ENCODE data around the gene MET. TPM values are rescaled to one million over a fixed set of nuclear protein-coding genes. Genes with fewer than 3 reads are reported as not detected.

Gene MET
- total and polyA plus RNA-seq, 2 donors (not counting 3 experiments of a cell fraction or from before 2014, with no cell fraction given) = 21.1 to 44.5 TPM

DNA sequence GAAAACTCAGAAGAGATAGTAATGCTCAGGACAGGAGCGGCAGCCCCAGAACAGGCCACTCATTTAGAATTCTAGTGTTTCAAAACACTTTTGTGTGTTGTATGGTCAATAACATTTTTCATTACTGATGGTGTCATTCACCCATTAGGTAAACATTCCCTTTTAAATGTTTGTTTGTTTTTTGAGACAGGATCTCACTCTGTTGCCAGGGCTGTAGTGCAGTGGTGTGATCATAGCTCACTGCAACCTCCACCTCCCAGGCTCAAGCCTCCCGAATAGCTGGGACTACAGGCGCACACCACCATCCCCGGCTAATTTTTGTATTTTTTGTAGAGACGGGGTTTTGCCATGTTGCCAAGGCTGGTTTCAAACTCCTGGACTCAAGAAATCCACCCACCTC lies 124.5 kb downstream of the MET start:
- no peaks in the 10 kb centered on the region for H4K20me1 ChIP-seq (replicated peaks; ENCODE audit: control insufficient read depth, extremely low read depth, insufficient read depth, low read length)
- no peak overlapping the region for H3K4me3 ChIP-seq (replicated peaks in 1 of 3; ENCODE audit: insufficient read depth in 1 of 3, low read depth in 1 of 3, low read length in 3 of 3)
- ChIA-PET POLR2A (no interaction called here), CTCF (interaction anchor here (2.2 to 2.8 kb wide), 2 partner anchors 10 to 205 kb away, joined by 10 to 11 read pairs; no protein-coding TSS in a partner anchor)
- TF ChIP-seq JUN (IDR thresholded peaks at IDR 0.05; ENCODE audit: borderline replicate concordance, insufficient read depth, insufficient read length, low read depth) (no peak), MYC (IDR thresholded peaks at IDR 0.05; ENCODE audit: low read depth, low read length) (no peak), GATA2 (IDR thresholded peaks at IDR 0.05; ENCODE audit: insufficient read depth, insufficient read length, low read depth, low read length) (no peak), EZH2 (IDR thresholded peaks at IDR 0.05; ENCODE audit: borderline replicate concordance, low read depth, low read length, severe bottlenecking) (no peak), POLR2A (IDR thresholded peaks at IDR 0.05; ENCODE audit: low read depth, low read length) (no peak), POLR2AphosphoS5 (IDR thresholded peaks at IDR 0.05; ENCODE audit: insufficient read depth, low read depth, low read length) (no peak), FOS (IDR thresholded peaks at IDR 0.05; ENCODE audit: borderline replicate concordance, insufficient read depth, low read length) (no peak)
- TF ChIP-seq, protein P1, sequence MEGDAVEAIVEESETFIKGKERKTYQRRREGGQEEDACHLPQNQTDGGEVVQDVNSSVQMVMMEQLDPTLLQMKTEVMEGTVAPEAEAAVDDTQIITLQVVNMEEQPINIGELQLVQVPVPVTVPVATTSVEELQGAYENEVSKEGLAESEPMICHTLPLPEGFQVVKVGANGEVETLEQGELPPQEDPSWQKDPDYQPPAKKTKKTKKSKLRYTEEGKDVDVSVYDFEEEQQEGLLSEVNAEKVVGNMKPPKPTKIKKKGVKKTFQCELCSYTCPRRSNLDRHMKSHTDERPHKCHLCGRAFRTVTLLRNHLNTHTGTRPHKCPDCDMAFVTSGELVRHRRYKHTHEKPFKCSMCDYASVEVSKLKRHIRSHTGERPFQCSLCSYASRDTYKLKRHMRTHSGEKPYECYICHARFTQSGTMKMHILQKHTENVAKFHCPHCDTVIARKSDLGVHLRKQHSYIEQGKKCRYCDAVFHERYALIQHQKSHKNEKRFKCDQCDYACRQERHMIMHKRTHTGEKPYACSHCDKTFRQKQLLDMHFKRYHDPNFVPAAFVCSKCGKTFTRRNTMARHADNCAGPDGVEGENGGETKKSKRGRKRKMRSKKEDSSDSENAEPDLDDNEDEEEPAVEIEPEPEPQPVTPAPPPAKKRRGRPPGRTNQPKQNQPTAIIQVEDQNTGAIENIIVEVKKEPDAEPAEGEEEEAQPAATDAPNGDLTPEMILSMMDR (IDR thresholded peaks at IDR 0.05; ENCODE audit: extremely low read depth in 1 of 2, insufficient read depth in 1 of 2, low read depth in 1 of 2, low read length in 2 of 2) = no peak
- TF ChIP-seq, protein P2, sequence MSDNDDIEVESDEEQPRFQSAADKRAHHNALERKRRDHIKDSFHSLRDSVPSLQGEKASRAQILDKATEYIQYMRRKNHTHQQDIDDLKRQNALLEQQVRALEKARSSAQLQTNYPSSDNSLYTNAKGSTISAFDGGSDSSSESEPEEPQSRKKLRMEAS (IDR thresholded peaks at IDR 0.05; ENCODE audit: insufficient read depth, insufficient read length) = no peak
- no peaks in the 10 kb centered on the region for H3K9me3 ChIP-seq (replicated peaks; ENCODE audit: control insufficient read depth, insufficient read depth, low read length)
- H3K36me3 ChIP-seq (ENCODE audit: control insufficient read depth in 2 of 2, extremely low read depth in 1 of 2, insufficient read depth in 2 of 2, low read length in 2 of 2) = peaks cover 0 to 2% of the 10 kb centered on the region in 2 experiments
- intact Hi-C loops (cut with micrococcal nuclease) (no loop called here), dilution Hi-C loops (cut with MboI; ENCODE audit: extremely low pct_ligation_motif_present, low sequenced_read_pairs) (no loop called here)
- DNase-seq (ENCODE audit: low read depth, low spot score) (no peak), FAIRE-seq (no peak)
- no peaks in the 10 kb centered on the region for H3K9me1 ChIP-seq (replicated peaks; ENCODE audit: control insufficient read depth, extremely low read depth, insufficient read depth, low read length)
- no peak overlapping the region for H3K9ac ChIP-seq (replicated peaks; ENCODE audit: extremely low read depth, insufficient read depth, low read length)
- no peak overlapping the region for H2AFZ ChIP-seq (ENCODE audit: low read depth, low read length)
- no peak overlapping the region for H3K27ac ChIP-seq (ENCODE audit: insufficient read depth, low read depth, low read length)
- peaks cover 7% of the 10 kb centered on the region for H3K4me1 ChIP-seq (ENCODE audit: control insufficient read depth, extremely low read depth, insufficient read depth, low read length)
- H3K4me2 ChIP-seq (ENCODE audit: insufficient read depth, low read length) = no peak overlapping the region
- no peaks in the 10 kb centered on the region for H3K79me2 ChIP-seq (ENCODE audit: control insufficient read depth, insufficient read depth, low read length)
- H3K27me3 ChIP-seq (ENCODE audit: control insufficient read depth in 2 of 2, insufficient read depth in 2 of 2, low read length in 2 of 2) = no peaks in the 10 kb centered on the region
- no TSS peak for BruUV-seq (replicated peaks)

All from endothelial cell of umbilical vein (primary cell).